ENCODE results near the gene SACS.
A peak's percentile ranks its signal among the peaks of the same experiment; 100 is the strongest.

SACS gene

GRCh38 chr13:23432626-23433025, 876 bp downstream of the SACS start:
- H3K4me3 ChIP-seq (ENCODE audit: low read depth, low read length), result peak overlapping the region; percentile 77
- in situ Hi-C loops (cut with HindIII; ENCODE audit: low sequenced_read_pairs), result no loop called here
- no peak for DNase-seq (ENCODE audit: low read depth)
- TF ChIP-seq CTCF (IDR thresholded peaks at IDR 0.05; ENCODE audit: low read depth, low read length, missing control alignments), result no peak

- H3K4me3 ChIP-seq (ENCODE audit: low read depth, low read length), result no peak overlapping the region
- no peak for DNase-seq (ENCODE audit: low read depth)
- in situ Hi-C loops (cut with HindIII; ENCODE audit: low sequenced_read_pairs), result no loop called here
- TF ChIP-seq CTCF (IDR thresholded peaks at IDR 0.05; ENCODE audit: low read depth, low read length, missing control alignments), result no peak
Observed at GRCh38 chr13:23430664-23431063, 2.8 kb downstream of the SACS start.

- in situ Hi-C loops (cut with HindIII; ENCODE audit: low sequenced_read_pairs), result no loop called here
Observed at GRCh38 chr13:23427881-23428528, 5.5 kb downstream of the SACS start.

GRCh38 chr13:23427342-23427843, 6.1 kb downstream of the SACS start:
- peak; percentile 67 for DNase-seq (ENCODE audit: low read depth)
- H3K4me3 ChIP-seq (ENCODE audit: low read depth, low read length), result no peak overlapping the region
- no peak for TF ChIP-seq CTCF (IDR thresholded peaks at IDR 0.05; ENCODE audit: low read depth, low read length, missing control alignments)
- in situ Hi-C loops (cut with HindIII; ENCODE audit: low sequenced_read_pairs), result no loop called here

More at GRCh38 chr13:23427881-23428528, 5.5 kb downstream of the SACS start:
- no peak for DNase-seq (ENCODE audit: low read depth)
- no peak for TF ChIP-seq CTCF (IDR thresholded peaks at IDR 0.05; ENCODE audit: low read depth, low read length, missing control alignments)
- H3K4me3 ChIP-seq (ENCODE audit: low read depth, low read length), result no peak overlapping the region

- H3K4me3 ChIP-seq (ENCODE audit: low read depth, low read length), result no peak overlapping the region
- no peak for TF ChIP-seq CTCF (IDR thresholded peaks at IDR 0.05; ENCODE audit: low read depth, low read length, missing control alignments)
- in situ Hi-C loops (cut with HindIII; ENCODE audit: low sequenced_read_pairs), result no loop called here
- no peak for DNase-seq (ENCODE audit: low read depth)
Observed at GRCh38 chr13:23421596-23421995, 11.9 kb downstream of the SACS start.

- in situ Hi-C loops (cut with HindIII; ENCODE audit: low sequenced_read_pairs), result loop anchor here (5.0 kb wide), 1 partner anchor 37 kb away; no protein-coding TSS in a partner anchor
- no peak overlapping the region for H3K4me3 ChIP-seq (ENCODE audit: low read depth, low read length)
- TF ChIP-seq CTCF (IDR thresholded peaks at IDR 0.05; ENCODE audit: low read depth, low read length, missing control alignments), result no peak
- DNase-seq (ENCODE audit: low read depth), result no peak
Observed at GRCh38 chr13:23418776-23419683, 14.5 kb downstream of the SACS start.

Data from astrocyte of the cerebellum (primary cell).